Measurements from ENCODE around the gene GRB14.
"Not testable (repeated sequence)": the region's sequence is repeated elsewhere in the genome, so short reads cannot be mapped to it uniquely, and the experiment has no call there.

The GRB14 gene

GRCh38 chr2:164485541-164485940, 135.7 kb downstream of the GRB14 start:
- in situ Hi-C loops (cut with HindIII; ENCODE audit: low sequenced_read_pairs), result loop anchor here (25.0 kb wide), 1 partner anchor 1323 kb away; no protein-coding TSS in a partner anchor
- no peak overlapping the region for H3K4me3 ChIP-seq (ENCODE audit: low read depth, low read length)
- no peak for DNase-seq (ENCODE audit: low read depth)
- TF ChIP-seq CTCF (IDR thresholded peaks at IDR 0.05; ENCODE audit: low read depth, low read length, missing control alignments), result no peak

GRCh38 chr2:164479460-164479859, 141.8 kb downstream of the GRB14 start:
- peak; percentile 47 for DNase-seq (ENCODE audit: low read depth)
- TF ChIP-seq CTCF (IDR thresholded peaks at IDR 0.05; ENCODE audit: low read depth, low read length, missing control alignments), result peak; percentile 62
- in situ Hi-C loops (cut with HindIII; ENCODE audit: low sequenced_read_pairs), result loop anchor here (25.0 kb wide), 1 partner anchor 1317 kb away; no protein-coding TSS in a partner anchor
- no peak overlapping the region for H3K4me3 ChIP-seq (ENCODE audit: low read depth, low read length)

- no peak overlapping the region for H3K4me3 ChIP-seq (ENCODE audit: low read depth, low read length)
- in situ Hi-C loops (cut with HindIII; ENCODE audit: low sequenced_read_pairs), result loop anchor here (25.0 kb wide), 1 partner anchor 1316 kb away; no protein-coding TSS in a partner anchor
- TF ChIP-seq CTCF (IDR thresholded peaks at IDR 0.05; ENCODE audit: low read depth, low read length, missing control alignments), result no peak
- DNase-seq (ENCODE audit: low read depth), result no peak
Measured at GRCh38 chr2:164478205-164478604, 143.1 kb downstream of the GRB14 start.

GRCh38 chr2:164474873-164475272, 146.4 kb downstream of the GRB14 start:
- in situ Hi-C loops (cut with HindIII; ENCODE audit: low sequenced_read_pairs), result loop anchor here (25.0 kb wide), 1 partner anchor 1313 kb away; no protein-coding TSS in a partner anchor
- no peak for TF ChIP-seq CTCF (IDR thresholded peaks at IDR 0.05; ENCODE audit: low read depth, low read length, missing control alignments)
- no peak overlapping the region for H3K4me3 ChIP-seq (ENCODE audit: low read depth, low read length)
- DNase-seq (ENCODE audit: low read depth), result no peak

- DNase-seq (ENCODE audit: low read depth), result no peak
- no peak overlapping the region for H3K4me3 ChIP-seq (ENCODE audit: low read depth, low read length)
- in situ Hi-C loops (cut with HindIII; ENCODE audit: low sequenced_read_pairs), result no loop called here
- TF ChIP-seq CTCF (IDR thresholded peaks at IDR 0.05; ENCODE audit: low read depth, low read length, missing control alignments), result no peak
Measured at GRCh38 chr2:164473021-164473420, 148.3 kb downstream of the GRB14 start.

GRCh38 chr2:164465047-164465446, 156.2 kb downstream of the GRB14 start:
- DNase-seq (ENCODE audit: low read depth); H3K4me3 ChIP-seq (ENCODE audit: low read depth, low read length); in situ Hi-C loops (cut with HindIII; ENCODE audit: low sequenced_read_pairs): not testable (repeated sequence)

GRCh38 chr2:164464376-164464775, 156.9 kb downstream of the GRB14 start:
- in situ Hi-C loops (cut with HindIII; ENCODE audit: low sequenced_read_pairs), result no loop called here
- TF ChIP-seq CTCF (IDR thresholded peaks at IDR 0.05; ENCODE audit: low read depth, low read length, missing control alignments), result no peak
- no peak for DNase-seq (ENCODE audit: low read depth)
- H3K4me3 ChIP-seq (ENCODE audit: low read depth, low read length), result no peak overlapping the region
